A549 treated with GW870086 at 1 μM for 4 hours (cell line): Measurements from ENCODE around the gene TPP1. TPM values are rescaled to one million over a fixed set of nuclear protein-coding genes. Genes with fewer than 3 reads are reported as not detected.

Source experiments
- total RNA-seq: library from RNA; stranded (reverse); fragments of 200-300 nt; extraction: Qiagen RNA extraction; gene quantifications from 5 replicates; pipeline ENCODE4 v1.2.3, GENCODE V29; 2022; ENCODE audit warnings: low read depth

TPP1 gene
- total RNA-seq: 40.6 to 49.2 TPM (median 44.8 TPM) in 5 replicates

GRCh38 chr11:6619004-6619745, at the start of gene TPP1:
TSS of gene TPP1 (minus strand) at chr11:6619422. CDS start at chr11:6619400, 22 bp downstream.

GRCh38 chr11:6655790-6656583, 36.8 kb upstream of the TPP1 start, which contains the start of gene DCHS1:
TSS of gene DCHS1 (minus strand) at chr11:6655809. CDS start at chr11:6641613, 14,196 bp downstream.

GRCh38 chr11:6612213-6613041, 6.8 kb downstream of the TPP1 start, which contains the start of gene TAF10:
TSS of gene TAF10 (minus strand) at chr11:6612216. CDS start at chr11:6612189, 27 bp downstream.

GRCh38 chr11:6603287-6604080, 15.7 kb downstream of the TPP1 start, which contains the start of the genes ILK and RRP8:
TSS of gene ILK (plus strand) at chr11:6603774. CDS start at chr11:6604272, 498 bp downstream.
TSS of gene RRP8 (minus strand) at chr11:6603616. CDS start at chr11:6603502, 114 bp downstream.

Other genes with a start within 250 kb of the TPP1 start
- 9.0 to 9.9 TPM (median 9.2 TPM) in 5 replicates for gene SMPD1, start 228.9 kb downstream of the TPP1 start, total RNA-seq
- gene APBB1, start 200.3 kb downstream of the TPP1 start, total RNA-seq: 16.0 to 18.8 TPM (median 18.2 TPM) in 5 replicates
- gene HPX, start 178.4 kb downstream of the TPP1 start, total RNA-seq: 0.28 to 0.91 TPM (median 0.57 TPM) in 5 replicates
- gene TRIM3, start 145.5 kb downstream of the TPP1 start, total RNA-seq: 13.6 to 20.3 TPM (median 17.9 TPM) in 5 replicates
- 55.1 to 58.2 TPM (median 57.8 TPM) in 5 replicates for gene ARFIP2, start 138.1 kb downstream of the TPP1 start, total RNA-seq
- 32.6 to 37.6 TPM (median 35.3 TPM) in 5 replicates for gene TIMM10B, start 137.9 kb downstream of the TPP1 start, total RNA-seq
- gene DNHD1, start 122.1 kb downstream of the TPP1 start, total RNA-seq: 2.3 to 3.3 TPM (median 3.0 TPM) in 5 replicates
- gene RRP8, start 15.8 kb downstream of the TPP1 start, total RNA-seq: 25.1 to 32.0 TPM (median 29.4 TPM) in 5 replicates
- 102 to 117 TPM (median 112 TPM) in 5 replicates for gene ILK, start 15.6 kb downstream of the TPP1 start, total RNA-seq
- 155 to 277 TPM (median 228 TPM) in 5 replicates for gene TAF10, start 7.2 kb downstream of the TPP1 start, total RNA-seq
- gene DCHS1, start 36.4 kb upstream of the TPP1 start, total RNA-seq: 0.03 to 0.14 TPM (median 0.08 TPM) in 5 replicates
- gene MRPL17, start 63.9 kb upstream of the TPP1 start, total RNA-seq: 93.1 to 110 TPM (median 101 TPM) in 5 replicates
- gene OR2AG2, start 152.6 kb upstream of the TPP1 start, total RNA-seq: 0.03 TPM in 2 of 5 replicates, not detected in the others
- not detected in 5 replicates for gene OR2AG1, start 163.6 kb upstream of the TPP1 start, total RNA-seq
- not detected in 5 replicates for gene OR6A2, start 180.3 kb upstream of the TPP1 start, total RNA-seq
- gene OR10A5, start 226.3 kb upstream of the TPP1 start, total RNA-seq: not detected in 5 replicates
- gene OR10A2, start 243.6 kb upstream of the TPP1 start, total RNA-seq: not detected in 5 replicates